ENCODE data around the gene BLACAT1.
"Not testable (repeated sequence)": the region's sequence is repeated elsewhere in the genome, so short reads cannot be mapped to it uniquely, and the experiment has no call there.

The BLACAT1 gene

DNA sequence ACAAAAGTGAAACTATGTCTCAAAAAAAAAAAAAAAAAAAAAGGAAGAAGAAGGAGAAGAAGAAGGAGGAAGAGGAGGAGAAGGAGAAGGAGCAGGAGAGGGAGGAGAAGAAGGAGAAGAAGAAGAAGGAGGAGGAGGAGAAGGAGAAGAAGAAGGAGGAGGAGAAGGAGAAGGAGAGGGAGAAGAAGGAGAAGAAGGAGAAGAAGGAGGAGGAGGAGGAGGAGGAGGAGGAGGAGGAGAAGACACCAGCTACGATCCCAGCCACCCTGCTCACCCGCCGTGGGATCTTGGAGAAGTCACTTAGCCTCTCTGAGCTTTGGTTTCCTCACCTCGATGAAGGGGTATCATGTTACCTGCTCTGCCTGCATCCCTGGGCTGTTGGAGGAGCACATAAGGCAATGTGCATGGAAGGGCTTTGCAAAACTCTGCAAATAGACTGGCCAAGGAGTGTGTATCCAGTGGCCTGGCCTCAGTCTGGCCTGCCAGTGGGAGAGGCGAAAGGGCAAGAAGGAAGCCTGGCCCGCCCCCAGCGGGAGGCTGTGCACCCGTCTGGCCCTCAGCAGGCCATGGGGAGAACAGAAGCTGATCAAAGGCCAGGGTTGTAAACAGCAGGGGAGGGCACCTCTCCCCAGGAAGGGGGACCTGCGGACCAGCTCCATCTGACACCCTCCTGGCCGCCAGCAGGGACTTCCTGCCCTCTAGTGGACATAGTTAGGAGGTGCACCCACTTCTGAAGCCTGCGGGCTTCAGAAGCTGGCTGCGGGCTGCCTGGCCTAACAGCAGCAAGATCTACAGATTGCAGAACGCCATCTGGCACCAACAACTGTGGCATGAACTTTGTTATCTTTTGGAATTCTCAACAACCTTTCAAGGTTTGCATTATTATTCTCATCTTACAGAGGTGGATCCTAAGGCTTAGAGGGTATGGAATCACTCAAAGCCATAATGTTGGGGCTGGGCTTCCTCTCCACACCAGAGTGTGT is 29.4 kb upstream of the BLACAT1 start:
- DNase-seq (ENCODE audit: low read depth, low spot score), result peak; percentile 41

- DNase-seq (ENCODE audit: low read depth, low spot score), result no peak
These were observed 27.5 kb upstream of the BLACAT1 start for GRCh38 chr1:205483372-205483771.

GRCh38 chr1:205482587-205482986 is 26.7 kb upstream of the BLACAT1 start:
- not testable (repeated sequence) for DNase-seq (ENCODE audit: low read depth, low spot score)

DNA sequence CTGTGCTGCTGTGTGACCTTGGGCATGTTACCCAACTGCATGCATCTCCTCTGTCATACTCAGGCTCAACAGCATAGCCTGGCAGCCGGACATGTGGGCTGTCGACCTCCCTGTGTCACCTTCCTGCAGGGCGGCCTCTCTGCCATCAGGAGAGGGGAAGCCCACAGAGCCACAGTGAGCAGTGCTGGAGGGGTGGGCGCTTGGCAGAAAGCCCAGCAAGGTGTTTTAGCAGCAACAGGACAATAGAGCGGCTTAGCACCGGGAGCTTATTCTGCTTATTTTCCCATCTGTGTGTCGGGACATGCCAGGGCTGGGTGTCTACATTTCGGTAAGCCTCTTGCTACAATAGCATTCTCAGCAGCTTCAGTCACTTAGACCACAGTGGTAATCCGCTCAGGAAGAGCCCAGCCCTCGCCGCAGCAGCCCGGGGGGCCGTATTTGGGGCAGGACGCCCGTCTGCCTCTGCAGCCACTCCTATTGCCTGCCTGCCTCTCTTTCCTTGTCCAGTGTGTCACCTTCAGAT is 25.8 kb upstream of the BLACAT1 start:
- DNase-seq (ENCODE audit: low read depth, low spot score), result no peak

- no peak for DNase-seq (ENCODE audit: low read depth, low spot score)
These were observed 25.4 kb upstream of the BLACAT1 start for GRCh38 chr1:205481218-205481617.

DNA sequence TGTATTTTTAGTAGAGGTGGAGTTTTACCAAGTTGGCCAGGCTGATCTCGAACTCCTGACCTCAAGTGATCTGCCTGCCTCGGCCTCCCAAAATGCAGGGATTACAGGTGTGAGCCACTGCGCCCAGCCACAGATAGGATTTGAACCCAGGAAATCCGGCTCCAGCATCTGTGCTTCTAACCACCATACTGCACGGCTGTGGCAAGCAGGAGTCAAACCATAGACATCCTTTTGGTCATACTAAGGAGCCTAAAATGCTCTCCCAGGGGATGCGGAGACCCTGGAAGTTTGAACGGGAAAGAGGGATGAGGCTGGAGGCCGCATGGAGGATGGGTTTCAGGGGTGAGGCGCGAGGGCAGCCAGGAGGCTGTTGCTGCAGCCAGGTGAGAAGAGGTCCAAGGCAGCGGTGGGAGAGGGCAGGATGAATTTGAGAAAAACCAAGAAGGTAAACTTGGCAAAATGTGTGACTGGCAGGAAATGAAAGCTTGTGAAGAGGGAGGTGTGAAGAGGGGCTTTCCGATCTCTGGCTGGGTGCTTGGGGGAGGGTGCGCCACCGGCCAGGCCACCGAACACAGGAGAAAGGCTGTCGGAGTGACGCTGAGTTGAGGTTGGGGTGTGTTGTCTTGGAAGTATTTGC is 24.6 kb upstream of the BLACAT1 start:
- DNase-seq (ENCODE audit: low read depth, low spot score), result no peak

DNA sequence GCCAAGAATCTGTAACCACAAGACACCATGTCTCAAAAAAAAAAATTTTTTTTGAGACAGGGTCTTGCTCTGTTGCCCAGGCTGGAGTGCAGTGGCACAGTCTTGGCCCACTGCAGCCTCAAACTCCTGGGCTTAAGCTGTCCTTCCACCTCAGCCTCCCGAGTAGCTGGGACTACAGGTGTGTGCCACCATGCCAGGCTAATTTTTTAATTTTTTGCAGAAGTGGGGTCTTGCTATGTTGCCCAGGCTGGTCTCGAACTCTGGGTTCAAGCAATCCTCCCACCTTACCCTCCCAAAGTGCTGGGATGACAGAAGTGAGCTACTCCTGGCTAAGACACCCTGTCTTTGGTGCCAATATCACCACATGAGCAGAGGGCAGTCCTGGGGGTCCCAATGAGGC is 23.1 kb upstream of the BLACAT1 start:
- not testable (repeated sequence) for DNase-seq (ENCODE audit: low read depth, low spot score)

DNA sequence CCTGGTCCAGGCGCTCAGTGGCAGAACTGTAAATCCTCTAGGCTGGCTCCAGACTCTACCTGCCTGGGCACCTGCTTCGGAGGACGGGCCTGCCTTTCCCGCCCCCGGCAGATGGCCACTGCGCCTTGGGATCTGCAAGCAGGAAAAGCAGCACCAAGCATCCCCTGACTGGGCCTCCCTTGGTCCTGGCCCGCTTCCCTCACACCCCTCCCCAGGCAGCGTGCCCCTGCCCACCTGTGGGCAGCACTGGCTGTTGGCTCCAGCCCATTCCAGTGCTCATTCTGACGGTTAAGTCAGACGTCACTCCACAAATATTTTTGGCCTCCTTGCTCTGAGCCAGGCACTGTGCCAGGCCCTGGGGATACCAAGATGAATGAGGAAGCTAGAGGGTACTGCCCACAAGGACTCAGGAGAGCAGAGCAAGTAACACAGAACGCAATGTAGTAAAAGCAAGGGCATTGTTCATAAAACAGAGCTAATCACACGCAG is 22.0 kb upstream of the BLACAT1 start:
- no peak for DNase-seq (ENCODE audit: low read depth, low spot score)

- DNase-seq (ENCODE audit: low read depth, low spot score), result no peak
These were observed 21.4 kb upstream of the BLACAT1 start for GRCh38 chr1:205477121-205477758.

DNA sequence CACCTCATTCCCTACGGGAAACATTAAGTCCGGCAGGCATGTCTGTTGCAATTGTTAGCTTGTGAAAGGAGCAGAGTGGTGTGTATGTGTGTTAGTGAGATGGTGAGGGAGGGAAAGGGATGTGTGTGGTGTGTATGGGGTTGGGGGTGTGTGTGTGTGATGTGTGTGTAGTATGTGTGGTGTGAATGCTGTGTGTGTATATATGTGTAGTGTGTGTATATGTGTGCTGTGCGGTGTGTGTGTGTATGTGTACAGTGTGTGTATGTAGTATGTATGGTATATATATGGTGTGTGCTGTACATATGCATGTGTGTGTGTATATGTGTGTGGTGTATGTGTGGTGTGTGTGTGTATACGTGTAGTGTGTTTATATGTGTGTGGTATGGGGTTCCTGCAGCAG is 20.8 kb upstream of the BLACAT1 start:
- DNase-seq (ENCODE audit: low read depth, low spot score), result no peak

DNA sequence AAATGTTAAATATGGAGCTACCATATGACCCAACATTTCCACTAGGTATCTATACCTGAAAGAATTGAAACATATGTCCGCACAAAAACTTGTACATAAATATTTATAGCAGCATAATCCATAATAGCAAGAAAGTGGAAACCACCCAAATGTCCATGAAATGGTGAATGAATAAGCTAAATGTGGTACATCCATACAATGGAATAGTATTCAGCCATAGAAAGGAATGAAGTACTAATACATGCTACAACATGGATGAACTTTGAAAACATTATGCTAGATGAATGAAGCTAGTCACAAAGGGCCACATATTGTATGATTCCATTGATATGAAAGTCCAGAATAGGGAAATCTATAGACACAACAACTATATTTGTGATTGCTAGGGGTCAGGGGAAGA is 20.0 kb upstream of the BLACAT1 start:
- DNase-seq (ENCODE audit: low read depth, low spot score), result no peak

GRCh38 chr1:205474571-205474970 is 18.7 kb upstream of the BLACAT1 start:
- DNase-seq (ENCODE audit: low read depth, low spot score), result no peak

DNA sequence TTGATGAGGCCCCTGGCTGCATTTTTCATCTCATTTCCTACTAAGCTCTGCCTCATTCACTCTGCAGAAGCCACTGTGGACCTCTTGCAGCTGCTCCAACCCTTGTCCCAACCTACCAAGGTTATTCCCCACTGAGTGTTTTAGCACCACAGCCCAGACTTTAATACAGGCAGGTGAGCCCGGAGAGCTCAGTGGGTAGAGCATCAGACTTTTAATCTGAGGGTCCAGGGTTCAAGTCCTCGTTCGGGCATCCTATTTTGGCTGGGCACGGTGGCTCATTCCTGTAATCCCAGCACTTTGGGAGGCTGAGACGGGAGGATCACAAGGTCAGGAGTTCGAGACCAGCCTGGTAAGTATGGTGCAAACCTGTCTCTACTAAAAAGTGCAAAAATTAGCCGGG is 18.1 kb upstream of the BLACAT1 start:
- DNase-seq (ENCODE audit: low read depth, low spot score), result no peak

DNA sequence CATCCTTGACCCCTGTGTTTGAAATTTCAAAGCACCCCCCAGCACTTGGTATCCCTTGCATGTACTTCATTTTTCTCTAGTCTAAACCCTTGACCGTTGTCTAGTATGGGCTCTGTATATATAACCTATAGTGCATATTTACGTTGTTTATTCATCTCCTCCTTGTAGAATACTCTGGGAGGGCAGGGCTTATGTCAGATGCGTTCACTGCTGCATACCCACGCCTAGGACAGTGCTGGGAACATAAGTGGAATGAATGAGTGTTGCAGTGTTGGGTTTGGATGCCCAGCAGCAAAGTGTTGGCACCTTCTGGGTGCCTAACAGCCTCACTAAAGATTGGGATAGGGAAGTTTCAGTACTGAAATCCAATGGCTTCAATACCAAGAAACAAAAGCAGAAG is 17.6 kb upstream of the BLACAT1 start:
- no peak for DNase-seq (ENCODE audit: low read depth, low spot score)

DNA sequence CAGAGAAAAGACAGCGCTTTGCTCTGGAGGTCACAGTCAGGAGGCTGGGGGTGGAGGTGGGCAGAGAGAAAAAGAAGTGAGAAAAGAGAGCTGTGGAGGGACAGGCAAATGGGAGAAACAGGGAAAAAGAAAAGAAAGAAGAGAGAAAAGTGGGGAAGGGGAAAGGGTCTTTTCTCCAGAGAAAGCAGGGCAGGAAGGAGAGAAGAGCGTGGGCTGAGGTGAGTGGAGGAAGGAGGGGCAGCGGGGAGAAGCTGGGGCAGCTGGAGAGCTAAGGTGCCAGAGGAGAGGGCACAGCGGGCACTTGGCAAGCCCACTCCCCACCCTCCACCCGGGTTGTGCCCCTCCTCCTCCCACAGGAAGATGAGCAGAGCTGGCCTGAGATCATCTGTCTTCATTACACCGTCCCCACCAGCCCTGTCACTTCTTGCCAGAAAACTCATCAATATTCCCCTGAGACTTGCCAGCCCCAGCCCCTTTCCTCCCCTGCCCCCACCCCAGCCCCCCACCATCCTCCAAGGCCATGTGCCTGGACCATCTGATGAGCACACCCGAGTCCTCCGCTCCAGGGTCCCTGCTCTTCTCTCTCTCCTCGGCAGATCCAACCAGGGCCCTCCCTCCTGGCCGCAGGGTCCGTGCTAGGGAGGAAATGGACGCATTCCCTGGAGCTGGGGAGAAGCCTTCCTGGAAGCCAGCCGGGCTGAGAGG is 17.0 kb upstream of the BLACAT1 start:
- DNase-seq (ENCODE audit: low read depth, low spot score), result no peak

- DNase-seq (ENCODE audit: low read depth, low spot score), result no peak
These were observed 14.3 kb upstream of the BLACAT1 start for GRCh38 chr1:205470131-205470530.

DNA sequence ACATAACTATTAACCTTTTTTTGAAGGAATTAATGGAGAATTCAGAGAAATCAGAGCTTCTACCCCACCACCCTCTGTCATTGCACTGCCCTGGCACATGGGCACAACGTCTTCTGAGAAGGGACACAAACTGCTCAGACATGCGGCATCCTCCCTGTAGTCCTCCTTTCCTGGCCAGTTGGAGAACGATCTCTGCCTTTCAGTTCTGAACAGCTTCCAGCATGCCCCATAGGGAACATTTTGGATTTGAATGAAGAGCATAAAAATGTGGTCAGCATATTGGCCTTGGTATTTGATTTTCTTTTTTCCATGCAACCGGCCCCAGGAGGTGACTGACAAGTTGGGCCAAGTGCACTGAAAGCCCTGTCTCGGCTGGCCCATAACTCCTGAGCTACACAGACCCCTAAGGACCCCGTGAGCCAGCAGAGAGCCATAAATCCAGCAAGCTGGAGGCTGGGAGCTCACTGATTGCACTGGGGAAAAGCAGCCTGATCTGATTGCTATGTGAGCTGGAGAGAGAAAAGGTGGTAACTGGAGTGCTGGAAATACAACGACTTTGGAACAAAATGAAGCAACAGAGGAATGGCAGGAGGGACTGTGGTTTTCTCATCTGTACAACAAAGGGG is 10.9 kb upstream of the BLACAT1 start:
- no peak for DNase-seq (ENCODE audit: low read depth, low spot score)

DNA sequence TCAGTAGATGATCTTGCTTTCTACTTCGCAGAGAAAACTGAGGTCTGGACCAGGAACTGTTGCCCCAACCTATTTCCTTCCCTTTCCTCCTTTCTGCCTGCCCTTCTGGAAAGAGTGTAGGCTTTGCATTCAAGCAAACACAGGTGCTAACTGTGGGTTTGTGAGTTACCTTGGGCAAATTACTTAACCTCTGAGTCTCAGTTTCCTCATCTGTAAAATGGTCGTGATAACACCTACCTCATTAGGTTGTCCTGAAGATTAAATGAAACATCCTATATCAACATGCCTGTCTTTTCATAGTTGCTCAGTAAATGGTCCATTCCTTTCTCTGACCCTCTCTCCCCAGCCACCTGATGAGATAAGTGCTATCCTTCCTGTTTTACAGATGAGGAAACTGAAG is 9.5 kb upstream of the BLACAT1 start:
- DNase-seq (ENCODE audit: low read depth, low spot score), result no peak

DNA sequence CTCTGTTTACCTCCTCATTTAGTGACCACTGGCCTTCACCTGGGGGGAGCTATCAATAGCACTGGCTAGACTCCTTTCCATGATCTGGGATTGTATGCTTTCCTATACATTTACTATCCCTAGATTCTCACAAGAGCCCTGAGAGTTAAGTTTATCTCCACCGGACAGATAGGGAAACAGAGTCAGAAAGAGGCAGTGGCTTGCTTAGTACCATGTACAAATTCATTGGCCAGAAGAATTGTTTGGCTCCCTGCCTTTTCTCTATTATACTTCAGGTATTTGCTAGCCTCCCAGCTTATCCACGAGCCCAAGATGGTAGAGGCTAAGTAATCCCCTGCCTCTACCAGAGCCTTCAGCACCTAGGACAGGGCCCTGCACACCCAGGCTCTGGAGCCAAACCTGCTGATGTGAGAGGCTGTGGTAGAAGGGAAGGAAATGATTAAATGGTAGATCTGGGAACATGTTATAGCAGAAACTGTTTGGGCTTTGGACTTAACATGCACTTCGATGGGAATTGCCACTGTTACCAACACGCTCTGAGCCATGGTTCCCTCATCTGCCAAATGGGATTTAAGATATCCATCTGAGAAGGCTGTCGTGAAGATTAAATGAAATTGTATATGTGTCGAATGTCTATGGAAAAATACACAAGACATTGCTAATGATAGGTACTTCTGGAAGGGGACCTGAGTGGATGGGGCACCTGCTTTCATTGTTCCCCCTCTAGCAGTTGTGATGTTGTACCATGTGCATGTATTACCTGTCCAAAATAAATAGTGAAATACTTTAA is 3.1 kb upstream of the BLACAT1 start:
- DNase-seq (ENCODE audit: low read depth, low spot score), result peak; percentile 23
